AML-193 (cell line): ENCODE results near the gene DDX19B.
"Not testable (repeated sequence)": the region's sequence is repeated elsewhere in the genome, so short reads cannot be mapped to it uniquely, and the experiment has no call there.

Source experiments
- DNase-seq, 2 experiments: peaks; one replicate each; lab custom pipeline; 2025; lab: John Stamatoyannopoulos, UW

DDX19B gene

GRCh38 chr16:70298988-70299938 lies at the start of gene DDX19B:
Gene DDX19B (plus strand): TSS chr16:70299186. CDS start chr16:70299298, 112 bp downstream.
- peak; percentile 49 to 57 for DNase-seq

- DNase-seq: not testable (repeated sequence)
Observed at GRCh38 chr16:70249697-70250096, 49.3 kb upstream of the DDX19B start.

GRCh38 chr16:70250748-70251628 lies 48.0 kb upstream of the DDX19B start:
- DNase-seq: peak; percentile 19 to 41

- DNase-seq: peak; percentile 84 to 86
Observed at GRCh38 chr16:70251629-70252354, 47.2 kb upstream of the DDX19B start, which contains the start of gene EXOSC6. Gene EXOSC6 (minus strand): TSS chr16:70251940. CDS start chr16:70251900, 40 bp downstream.

GRCh38 chr16:70252355-70252988 lies 46.5 kb upstream of the DDX19B start:
- no peak for DNase-seq

- DNase-seq: peak; percentile 21 to 27
Observed at GRCh38 chr16:70253291-70254106, 45.5 kb upstream of the DDX19B start.

GRCh38 chr16:70254180-70254964 lies 44.6 kb upstream of the DDX19B start:
- DNase-seq: no peak

GRCh38 chr16:70254965-70255286 lies 44.1 kb upstream of the DDX19B start:
- no peak for DNase-seq

GRCh38 chr16:70255574-70255973 lies 43.4 kb upstream of the DDX19B start:
- DNase-seq: no peak

GRCh38 chr16:70257391-70257790 lies 41.6 kb upstream of the DDX19B start:
- no peak for DNase-seq

GRCh38 chr16:70258065-70258464 lies 40.9 kb upstream of the DDX19B start:
- DNase-seq: no peak

- DNase-seq: no peak
Observed at GRCh38 chr16:70258946-70259345, 40.0 kb upstream of the DDX19B start.

GRCh38 chr16:70259903-70260302 lies 39.1 kb upstream of the DDX19B start:
- DNase-seq: not testable (repeated sequence)

- DNase-seq: peak; percentile 42 to 43
Observed at GRCh38 chr16:70267516-70267915, 31.5 kb upstream of the DDX19B start.

- DNase-seq: not testable (repeated sequence)
Observed at GRCh38 chr16:70267922-70268321, 31.1 kb upstream of the DDX19B start.

- DNase-seq: no peak
Observed at GRCh38 chr16:70269471-70269870, 29.5 kb upstream of the DDX19B start.

GRCh38 chr16:70270176-70270575 lies 28.8 kb upstream of the DDX19B start:
- DNase-seq: no peak

- no peak for DNase-seq
Observed at GRCh38 chr16:70271696-70272095, 27.3 kb upstream of the DDX19B start.

GRCh38 chr16:70276392-70276791 lies 22.6 kb upstream of the DDX19B start:
- no peak for DNase-seq
